Upper lobe of left lung (tissue), 6 donors: Measurements from ENCODE around the gene S100G. TPM values are rescaled to one million over a fixed set of nuclear protein-coding genes. Genes with fewer than 3 reads are reported as not detected.

Experiments used
- ATAC-seq, 2 donors: fragments of 200-7000 bp; cut with Tn5 transposase; one replicate each; pipeline ENCODE4 v1.9.1; 2022; ENCODE audit warnings: mild to moderate bottlenecking in 2 of 2, moderate library complexity in 2 of 2; ENCODE audit not compliant: low FRiP score in 2 of 2
- DNase-seq, 2 donors: peaks; one replicate each; pipeline ENCODE4 v3.0.0-alpha.2; 2019 to 2020
- H3K27ac ChIP-seq, 4 donors: fragments of 200-600 bp; sonication (generic); one replicate each; pipeline ENCODE4 v1.5.1; 2016 to 2019
- H3K27me3 ChIP-seq, 4 donors: fragments of 200-600 bp; sonication (generic); one replicate each; pipeline ENCODE4 v1.5.1; 2017 to 2019
- H3K36me3 ChIP-seq, 4 donors: fragments of 200-600 bp; sonication (generic); one replicate each; pipeline ENCODE4 v1.5.1; 2016 to 2019
- H3K4me1 ChIP-seq, 4 donors: fragments of 200-600 bp; sonication (generic); one replicate each; pipeline ENCODE4 v1.5.1; 2018 to 2019
- H3K4me3 ChIP-seq, 4 donors: fragments of 200-600 bp; sonication (generic); one replicate each; pipeline ENCODE4 v1.5.1; 2017 to 2019; ENCODE audit warnings: mild to moderate bottlenecking in 2 of 4, moderate library complexity in 1 of 4
- H3K9me3 ChIP-seq, 4 donors: fragments of 200-600 bp; sonication (generic); one replicate each; pipeline ENCODE4 v1.5.1; 2018 to 2019
- EP300 ChIP-seq, 4 donors: sonication (generic); formaldehyde crosslinking; IDR thresholded peaks; one replicate each; pipeline ENCODE4 v1.5.1; 2017; ENCODE audit warnings: antibody characterized with exemption in 4 of 4, control low read depth in 2 of 4
- POLR2A ChIP-seq, 4 donors: fragments of 450-650 bp; IDR thresholded peaks; one replicate each; pipeline ENCODE4 v1.5.1; 2016 to 2017; ENCODE audit warnings: antibody characterized with exemption in 4 of 4, mild to moderate bottlenecking in 2 of 4
- POLR2AphosphoS5 ChIP-seq, 2 donors: sonication (generic); formaldehyde crosslinking; IDR thresholded peaks; one replicate each; pipeline ENCODE4 v1.5.1; 2017; ENCODE audit warnings: antibody characterized with exemption in 2 of 2
- WGBS, 2 donors: methylation state at CpG; one replicate each; pipeline ENCODE4 v1.1.5; 2017 to 2018; 5-methylcytosine and 5-hydroxymethylcytosine counted together
- total RNA-seq, 6 donors: library from RNA; depleted of rRNA in 4 of 6; stranded (reverse); fragments of >200 nt in 4 of 6; gene quantifications; one replicate each; pipeline versions ENCODE4 v1.1.0 to v1.2.1, GENCODE V29; 2016 to 2021
- TF ChIP-seq, protein P1 (sequence below), 6 experiments: fragments of 450-650 bp in 4 of 6; fragments of 200-600 bp in 2 of 6; sonication (generic) in 2 of 6; IDR thresholded peaks; one replicate each; pipeline ENCODE4 v1.5.1; 2016 to 2019; ENCODE audit warnings: antibody characterized with exemption in 6 of 6
- donor health status: DM: no; HTN: no; CAD: no; lungs with moderate emphysema.
- donor health status: DM: no; HTN: yes; CAD: no; lungs with severe emphysema.

The S100G gene
- total RNA-seq, 6 donors from 2014 or later = 0.54 TPM; not detected in 5

DNA sequence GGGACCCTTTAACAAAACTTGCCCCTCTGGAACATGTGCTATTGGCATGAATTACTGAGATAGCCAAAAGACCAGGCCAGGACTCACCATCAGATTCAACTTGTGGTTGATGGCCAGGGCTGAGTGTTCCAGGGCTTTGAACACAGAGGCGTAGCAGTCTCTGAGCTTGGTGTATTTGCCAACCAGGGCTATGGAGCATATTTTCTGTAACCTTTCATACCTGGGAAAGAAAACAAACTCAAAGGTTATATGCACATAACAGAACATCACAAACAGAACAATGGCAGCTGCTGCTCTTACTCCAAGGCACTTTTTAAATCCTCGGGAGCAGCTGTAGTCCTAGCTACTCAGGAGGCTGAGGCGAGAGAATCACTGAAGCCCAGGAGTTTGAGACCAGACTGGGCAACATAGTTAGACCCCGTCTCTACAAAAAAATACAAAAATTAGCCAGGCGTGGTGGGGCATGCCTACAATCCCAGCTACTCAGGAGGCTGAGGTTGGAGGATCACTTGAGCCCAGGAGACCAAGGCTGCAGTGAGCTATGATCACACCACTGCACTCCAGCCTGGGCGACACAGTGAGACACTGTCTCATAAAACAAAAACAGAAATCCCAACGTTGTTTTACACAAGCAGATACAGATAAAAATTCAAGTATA is 33.2 kb downstream of the S100G start:
- Histone ChIP-seq H3K27me3 (no peaks in the 10 kb centered on the region), H3K36me3 (peaks cover 0 to 65% (median 4%) of the 10 kb centered on the region in 4 donors), H3K4me1 (no peaks in the 10 kb centered on the region), H3K27ac (no peak overlapping the region), H3K4me3 (no peak overlapping the region), H3K9me3 (no peaks in the 10 kb centered on the region)
- 93 to 94% methylated on average over 3 to 7 of the region's 7 CpGs for WGBS, 2 donors
- no peak for DNase-seq
- ATAC-seq = no peak
- TF ChIP-seq POLR2A (IDR thresholded peaks at IDR 0.05) (no peak), POLR2AphosphoS5 (IDR thresholded peaks at IDR 0.05) (no peak)

DNA sequence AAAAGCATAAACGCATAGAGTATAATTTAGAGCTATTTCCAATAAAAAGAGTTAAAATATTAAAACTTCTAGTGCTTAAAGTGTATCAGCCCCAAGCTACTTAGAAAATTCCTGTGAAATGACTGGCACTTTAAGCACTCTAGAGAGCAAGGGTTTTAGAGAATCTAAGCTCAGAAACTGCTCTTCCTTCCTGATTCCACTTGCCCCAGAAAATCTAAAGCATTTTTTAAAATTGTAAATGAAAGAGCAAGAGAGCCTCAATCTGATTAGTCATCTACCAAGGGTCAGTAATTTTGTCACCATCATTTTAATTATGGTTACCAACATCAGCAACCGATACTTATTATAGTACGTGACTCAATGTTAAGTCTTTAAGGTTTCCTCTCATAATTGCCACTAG is 37.6 kb downstream of the S100G start:
- WGBS, 2 donors = 91 to 95% methylated on average over 3 of the region's 3 CpGs
- H3K36me3 ChIP-seq = peaks cover 0 to 41% (median 9%) of the 10 kb centered on the region in 4 donors
- H3K4me3 ChIP-seq = no peak overlapping the region
- H3K9me3 ChIP-seq = no peaks in the 10 kb centered on the region
- TF ChIP-seq POLR2AphosphoS5 (IDR thresholded peaks at IDR 0.05) (no peak), POLR2A (IDR thresholded peaks at IDR 0.05) (no peak), EP300 (IDR thresholded peaks at IDR 0.05) (no peak)
- TF ChIP-seq, protein P1, sequence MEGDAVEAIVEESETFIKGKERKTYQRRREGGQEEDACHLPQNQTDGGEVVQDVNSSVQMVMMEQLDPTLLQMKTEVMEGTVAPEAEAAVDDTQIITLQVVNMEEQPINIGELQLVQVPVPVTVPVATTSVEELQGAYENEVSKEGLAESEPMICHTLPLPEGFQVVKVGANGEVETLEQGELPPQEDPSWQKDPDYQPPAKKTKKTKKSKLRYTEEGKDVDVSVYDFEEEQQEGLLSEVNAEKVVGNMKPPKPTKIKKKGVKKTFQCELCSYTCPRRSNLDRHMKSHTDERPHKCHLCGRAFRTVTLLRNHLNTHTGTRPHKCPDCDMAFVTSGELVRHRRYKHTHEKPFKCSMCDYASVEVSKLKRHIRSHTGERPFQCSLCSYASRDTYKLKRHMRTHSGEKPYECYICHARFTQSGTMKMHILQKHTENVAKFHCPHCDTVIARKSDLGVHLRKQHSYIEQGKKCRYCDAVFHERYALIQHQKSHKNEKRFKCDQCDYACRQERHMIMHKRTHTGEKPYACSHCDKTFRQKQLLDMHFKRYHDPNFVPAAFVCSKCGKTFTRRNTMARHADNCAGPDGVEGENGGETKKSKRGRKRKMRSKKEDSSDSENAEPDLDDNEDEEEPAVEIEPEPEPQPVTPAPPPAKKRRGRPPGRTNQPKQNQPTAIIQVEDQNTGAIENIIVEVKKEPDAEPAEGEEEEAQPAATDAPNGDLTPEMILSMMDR (IDR thresholded peaks at IDR 0.05) = no peak
- DNase-seq = no peak
- H3K27ac ChIP-seq = no peak overlapping the region
- no peaks in the 10 kb centered on the region for H3K27me3 ChIP-seq
- ATAC-seq = no peak
- H3K4me1 ChIP-seq = no peaks in the 10 kb centered on the region

DNA sequence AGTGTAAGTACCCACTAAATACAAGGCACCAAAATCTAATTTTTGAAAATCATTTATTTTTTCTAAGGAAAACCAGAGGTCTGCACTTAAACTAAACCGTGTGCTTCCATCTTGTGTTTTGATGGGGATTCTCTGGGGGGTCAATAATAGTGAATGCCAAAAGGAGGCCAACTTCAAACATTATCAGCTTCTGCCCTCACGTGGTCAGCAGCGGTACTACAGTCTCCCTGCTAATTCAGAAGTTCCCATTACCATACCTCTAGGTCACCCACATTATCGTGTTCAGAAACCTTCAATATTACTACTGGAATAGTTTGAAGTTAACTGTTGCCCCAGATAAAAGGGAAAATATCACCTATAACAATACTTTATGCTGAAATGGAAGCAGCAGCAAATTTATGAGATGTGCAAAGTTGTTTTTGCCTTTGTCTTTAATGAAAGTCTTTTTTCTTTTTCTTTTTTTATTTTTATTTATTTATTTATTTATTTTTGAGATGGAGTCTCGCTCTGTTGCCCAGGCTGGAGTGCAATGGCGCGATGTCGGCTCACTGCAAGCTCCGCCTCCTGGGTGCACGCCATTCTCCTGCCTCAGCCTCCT is 45.2 kb downstream of the S100G start:
- WGBS, 2 donors = 49 to 56% methylated on average over 10 of the region's 10 CpGs
- no peaks in the 10 kb centered on the region for H3K9me3 ChIP-seq
- no peak overlapping the region for H3K27ac ChIP-seq
- peaks cover 0 to 24% (median 10%) of the 10 kb centered on the region in 4 donors for H3K36me3 ChIP-seq
- H3K4me3 ChIP-seq = no peak overlapping the region
- no peaks in the 10 kb centered on the region for H3K27me3 ChIP-seq
- no peaks in the 10 kb centered on the region for H3K4me1 ChIP-seq
- DNase-seq (peak in 1 of 2 donors; percentile 49), ATAC-seq (peak; percentile 67 to 72)
- TF ChIP-seq, protein P1 (IDR thresholded peaks at IDR 0.05) = peak; percentile 67 to 95 (median 81)
- TF ChIP-seq EP300 (IDR thresholded peaks at IDR 0.05) (no peak), POLR2A (IDR thresholded peaks at IDR 0.05) (no peak), POLR2AphosphoS5 (IDR thresholded peaks at IDR 0.05) (no peak)

DNA sequence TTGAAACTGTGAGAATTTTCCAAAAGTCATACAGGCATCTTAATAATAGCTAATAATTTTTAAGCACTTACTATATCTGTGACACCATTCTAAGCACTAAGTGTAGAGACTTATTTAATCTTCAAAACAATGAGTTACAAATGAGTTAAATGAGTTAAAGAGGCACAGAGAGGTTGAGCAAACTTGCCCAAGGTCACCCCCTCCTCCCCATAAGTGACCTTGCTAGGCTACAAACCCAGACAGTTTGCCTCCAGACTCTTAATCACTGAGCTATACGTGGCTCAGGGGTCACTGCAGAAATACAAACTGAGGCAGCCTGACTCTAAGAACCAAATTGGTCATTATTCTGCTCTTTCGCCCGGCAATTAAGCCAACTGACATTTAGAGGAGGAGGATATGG is 47.0 kb downstream of the S100G start:
- ATAC-seq (no peak), DNase-seq (no peak)
- H3K27ac ChIP-seq = no peak overlapping the region
- TF ChIP-seq POLR2A (IDR thresholded peaks at IDR 0.05) = no peak
- no peak for TF ChIP-seq EP300 (IDR thresholded peaks at IDR 0.05)
- no peak for TF ChIP-seq POLR2AphosphoS5 (IDR thresholded peaks at IDR 0.05)
- TF ChIP-seq, protein P1 (IDR thresholded peaks at IDR 0.05) = no peak
- WGBS, 2 donors = 59 to 68% methylated on average over 3 of the region's 3 CpGs
- no peaks in the 10 kb centered on the region for H3K9me3 ChIP-seq
- H3K36me3 ChIP-seq = peaks cover 0 to 20% (median 4%) of the 10 kb centered on the region in 4 donors
- no peaks in the 10 kb centered on the region for H3K27me3 ChIP-seq
- no peaks in the 10 kb centered on the region for H3K4me1 ChIP-seq
- H3K4me3 ChIP-seq = no peak overlapping the region

DNA sequence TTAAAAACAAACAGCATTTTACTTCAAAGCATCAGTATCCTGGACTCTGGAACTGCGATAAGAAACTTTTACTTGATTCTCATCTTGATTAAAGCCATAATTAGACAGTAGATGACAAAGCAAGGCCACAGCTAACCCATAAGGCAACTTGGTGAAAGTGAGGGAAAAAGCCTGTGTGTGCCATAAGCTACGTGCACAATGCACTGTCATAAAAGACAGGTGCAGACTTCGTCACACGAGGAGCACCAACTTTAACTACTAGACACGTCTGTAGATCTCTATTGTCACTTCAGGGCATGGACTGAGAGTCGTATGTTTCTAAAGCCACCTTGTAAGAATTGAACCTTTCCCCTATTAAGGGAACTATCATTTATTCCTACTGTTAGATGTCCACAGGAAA is 49.4 kb downstream of the S100G start:
- H3K4me3 ChIP-seq = no peak overlapping the region
- no peak overlapping the region for H3K27ac ChIP-seq
- no peak for TF ChIP-seq EP300 (IDR thresholded peaks at IDR 0.05)
- TF ChIP-seq, protein P1 (IDR thresholded peaks at IDR 0.05) = no peak
- no peak for TF ChIP-seq POLR2A (IDR thresholded peaks at IDR 0.05)
- TF ChIP-seq POLR2AphosphoS5 (IDR thresholded peaks at IDR 0.05) = no peak
- H3K36me3 ChIP-seq = peaks cover 0 to 12% (median 0%) of the 10 kb centered on the region in 4 donors
- 78 to 93% methylated on average over 4 to 6 of the region's 6 CpGs for WGBS, 2 donors
- no peaks in the 10 kb centered on the region for H3K4me1 ChIP-seq
- ATAC-seq = no peak
- no peaks in the 10 kb centered on the region for H3K27me3 ChIP-seq
- no peaks in the 10 kb centered on the region for H3K9me3 ChIP-seq
- no peak for DNase-seq
